OCI-LY7 (cell line): ENCODE measurements around the gene NCK2.

Experiments
- EZH2phosphoT487 ChIP-seq: fragments of 200-600 bp; sonication (generic); IDR thresholded peaks from 2 replicates; pipeline ENCODE4 v1.6.1; 2018; ENCODE audit warnings: low read depth, borderline replicate concordance, mild to moderate bottlenecking, mixed run types, antibody characterized with exemption, low read length, moderate library complexity, mixed read lengths
- TF ChIP-seq, protein P1 (sequence below): fragments of 200-600 bp; sonication (generic); conservative IDR thresholded peaks from 2 replicates; pipeline ENCODE4 v1.5.1; 2014; ENCODE audit warnings: mild to moderate bottlenecking, antibody characterized with exemption, low read length, moderate library complexity, mixed read lengths

DNA sequence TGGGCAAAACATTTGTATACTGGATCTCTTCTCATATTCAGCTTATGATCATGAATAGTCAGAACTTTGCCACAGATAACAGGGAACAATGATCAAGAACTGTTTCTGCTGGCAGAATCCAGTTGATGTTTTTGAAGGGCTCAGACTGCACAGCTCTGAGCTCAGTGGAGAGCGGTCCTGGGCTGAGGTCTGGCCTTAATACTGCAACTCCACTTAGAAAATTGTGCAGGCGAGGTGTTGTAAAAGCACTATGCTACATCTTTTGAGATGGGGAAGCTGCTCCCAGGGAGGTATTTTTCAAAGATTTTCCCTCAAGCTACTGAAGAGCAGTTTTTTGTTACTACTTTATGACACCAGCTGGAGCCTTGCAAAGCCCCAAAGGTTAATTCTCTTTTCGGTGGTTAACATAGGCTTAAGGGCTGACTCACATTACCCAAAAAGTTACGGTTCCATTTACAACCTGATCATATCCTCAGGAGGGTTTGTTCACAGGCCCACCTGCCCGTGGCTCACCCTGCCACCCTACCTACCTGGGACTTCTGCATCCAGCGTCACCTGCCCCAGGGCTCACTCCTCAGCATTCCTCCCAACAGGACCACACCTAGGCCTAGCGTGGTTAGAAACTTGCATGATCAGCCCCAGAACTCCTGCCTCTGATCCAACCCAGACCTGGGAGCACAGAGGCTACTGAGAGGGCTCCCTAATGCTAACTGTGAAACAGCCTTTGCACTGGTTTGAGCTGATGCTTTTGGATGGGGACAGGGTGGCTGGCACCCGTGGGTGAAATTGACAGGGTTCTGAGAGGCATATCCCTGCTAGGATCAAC, 114.4 kb downstream of the NCK2 start:
- TF ChIP-seq, protein P1, sequence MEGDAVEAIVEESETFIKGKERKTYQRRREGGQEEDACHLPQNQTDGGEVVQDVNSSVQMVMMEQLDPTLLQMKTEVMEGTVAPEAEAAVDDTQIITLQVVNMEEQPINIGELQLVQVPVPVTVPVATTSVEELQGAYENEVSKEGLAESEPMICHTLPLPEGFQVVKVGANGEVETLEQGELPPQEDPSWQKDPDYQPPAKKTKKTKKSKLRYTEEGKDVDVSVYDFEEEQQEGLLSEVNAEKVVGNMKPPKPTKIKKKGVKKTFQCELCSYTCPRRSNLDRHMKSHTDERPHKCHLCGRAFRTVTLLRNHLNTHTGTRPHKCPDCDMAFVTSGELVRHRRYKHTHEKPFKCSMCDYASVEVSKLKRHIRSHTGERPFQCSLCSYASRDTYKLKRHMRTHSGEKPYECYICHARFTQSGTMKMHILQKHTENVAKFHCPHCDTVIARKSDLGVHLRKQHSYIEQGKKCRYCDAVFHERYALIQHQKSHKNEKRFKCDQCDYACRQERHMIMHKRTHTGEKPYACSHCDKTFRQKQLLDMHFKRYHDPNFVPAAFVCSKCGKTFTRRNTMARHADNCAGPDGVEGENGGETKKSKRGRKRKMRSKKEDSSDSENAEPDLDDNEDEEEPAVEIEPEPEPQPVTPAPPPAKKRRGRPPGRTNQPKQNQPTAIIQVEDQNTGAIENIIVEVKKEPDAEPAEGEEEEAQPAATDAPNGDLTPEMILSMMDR = no peak
- TF ChIP-seq EZH2phosphoT487 = no peak
